Lung (tissue), 12 donors: ENCODE data around the gene GUCY2C. TPM values are rescaled to one million over a fixed set of nuclear protein-coding genes. Genes with fewer than 3 reads are reported as not detected.

Source experiments
- ATAC-seq: fragments of 200-7000 bp; cut with Tn5 transposase; one replicate; pipeline ENCODE4 v1.9.1; 2020; ENCODE audit warnings: moderate number of reproducible peaks; ENCODE audit not compliant: insufficient read depth, low FRiP score
- DNase-seq, 3 donors: peaks; one replicate each; pipeline ENCODE4 v3.0.0-alpha.2; 2013 to 2017
- H3K27ac ChIP-seq, 2 donors: one replicate each; pipeline ENCODE4 v1.5.1; 2013; ENCODE audit warnings: mild to moderate bottlenecking in 2 of 2, moderate library complexity in 2 of 2, control low read depth in 1 of 2, inconsistent platforms in 1 of 2, low read depth in 1 of 2, low read length in 1 of 2
- H3K27me3 ChIP-seq, 3 donors: one replicate each; pipeline ENCODE4 v1.5.1; 2013; ENCODE audit warnings: low read length in 2 of 3; ENCODE audit not compliant: control insufficient read depth in 3 of 3, insufficient read depth in 3 of 3
- H3K36me3 ChIP-seq, 4 donors: one replicate each; pipeline ENCODE4 v1.5.1; 2013; ENCODE audit warnings: low read length in 4 of 4, mild to moderate bottlenecking in 1 of 4, moderate library complexity in 1 of 4; ENCODE audit not compliant: control insufficient read depth in 4 of 4, insufficient read depth in 4 of 4
- H3K4me1 ChIP-seq, 5 donors: one replicate each; pipeline ENCODE4 v1.5.1; 2013; ENCODE audit warnings: low read length in 5 of 5, mild to moderate bottlenecking in 2 of 5, moderate library complexity in 1 of 5; ENCODE audit not compliant: control insufficient read depth in 5 of 5, insufficient read depth in 5 of 5
- H3K4me3 ChIP-seq: one replicate; pipeline ENCODE4 v1.5.1; 2013; ENCODE audit warnings: mild to moderate bottlenecking, control low read depth, moderate library complexity
- H3K9ac ChIP-seq, 2 donors: one replicate each; pipeline ENCODE4 v1.5.1; 2013; ENCODE audit warnings: low read length in 2 of 2, control low read depth in 1 of 2; ENCODE audit not compliant: insufficient read depth in 1 of 2
- H3K9me3 ChIP-seq, 4 donors: one replicate each; pipeline ENCODE4 v1.5.1; 2013; ENCODE audit warnings: low read length in 3 of 4, mild to moderate bottlenecking in 1 of 4, moderate library complexity in 1 of 4; ENCODE audit not compliant: control insufficient read depth in 4 of 4, insufficient read depth in 3 of 4
- CTCF ChIP-seq: IDR thresholded peaks from 2 replicates; pipeline ENCODE4 v1.5.1; 2012; ENCODE audit warnings: mild to moderate bottlenecking; ENCODE audit errors: control extremely low read depth, extremely low read depth
- WGBS, 2 donors: extraction: QIAGEN DNeasy Blood & Tissue Kit; methylation state at CpG; one replicate each; pipeline ENCODE4 v1.1.7; 2013; 5-methylcytosine and 5-hydroxymethylcytosine counted together
- polyA plus RNA-seq, 2 donors: library from polyadenylated mRNA; stranded (reverse); fragments of 200-250 nt; gene quantifications; one replicate each; pipeline ENCODE4 v1.2.1, GENCODE V29; 2013
- total RNA-seq, 2 donors: library from RNA; depleted of rRNA in 1 of 2; stranded (reverse); fragments of >200 nt in 1 of 2; gene quantifications; one replicate each; pipeline ENCODE4 v1.2.1, GENCODE V29; 2014 to 2021
- donor health status: control.
- donor health status: control.
- donor health status: Bipolar disorder and iron deficiency.
- donor health status: healthy.
- donor health status: DM: yes; HTN: yes; CAD: no.

GUCY2C gene
- total and polyA plus RNA-seq, 4 donors = 0.02 TPM; not detected in 3

GRCh38 chr12:14577344-14577743, 119.1 kb downstream of the GUCY2C start:
- no peaks in the 10 kb centered on the region for H3K4me1 ChIP-seq
- H3K27me3 ChIP-seq = no peaks in the 10 kb centered on the region
- ATAC-seq = no peak
- no peak overlapping the region for H3K27ac ChIP-seq
- no peak for DNase-seq
- no peak for TF ChIP-seq CTCF
- H3K9me3 ChIP-seq = no peaks in the 10 kb centered on the region
- H3K36me3 ChIP-seq = no peaks in the 10 kb centered on the region
- H3K4me3 ChIP-seq = no peak overlapping the region
- no peak overlapping the region for H3K9ac ChIP-seq
- WGBS, 2 donors = 23 to 33% methylated on average over 1 of the region's 1 CpG

GRCh38 chr12:14576896-14577295, 119.5 kb downstream of the GUCY2C start:
- no peak for TF ChIP-seq CTCF
- no peaks in the 10 kb centered on the region for H3K4me1 ChIP-seq
- H3K36me3 ChIP-seq = no peaks in the 10 kb centered on the region
- H3K4me3 ChIP-seq = no peak overlapping the region
- H3K27ac ChIP-seq = no peak overlapping the region
- no peaks in the 10 kb centered on the region for H3K27me3 ChIP-seq
- ATAC-seq (no peak), DNase-seq (no peak)
- no peaks in the 10 kb centered on the region for H3K9me3 ChIP-seq
- 66 to 75% methylated on average over 8 of the region's 8 CpGs for WGBS, 2 donors
- H3K9ac ChIP-seq = no peak overlapping the region

- no peak overlapping the region for H3K9ac ChIP-seq
- no peaks in the 10 kb centered on the region for H3K4me1 ChIP-seq
- H3K9me3 ChIP-seq = no peaks in the 10 kb centered on the region
- no peaks in the 10 kb centered on the region for H3K27me3 ChIP-seq
- TF ChIP-seq CTCF = no peak
- ATAC-seq = no peak
- H3K27ac ChIP-seq = no peak overlapping the region
- H3K36me3 ChIP-seq = no peaks in the 10 kb centered on the region
- DNase-seq = no peak
- 100% methylated on average over 1 of the region's 1 CpG for WGBS, 2 donors
- H3K4me3 ChIP-seq = no peak overlapping the region
Observed at GRCh38 chr12:14575585-14575984, 120.8 kb downstream of the GUCY2C start.

- TF ChIP-seq CTCF = no peak
- ATAC-seq = no peak
- H3K4me1 ChIP-seq = peaks cover 0 to under 1% (median 0%) of the 10 kb centered on the region in 5 donors
- H3K9me3 ChIP-seq = no peaks in the 10 kb centered on the region
- DNase-seq = no peak
- 86 to 93% methylated on average over 5 of the region's 5 CpGs for WGBS, 2 donors
- no peak overlapping the region for H3K4me3 ChIP-seq
- no peaks in the 10 kb centered on the region for H3K27me3 ChIP-seq
- no peak overlapping the region for H3K9ac ChIP-seq
- no peaks in the 10 kb centered on the region for H3K36me3 ChIP-seq
- no peak overlapping the region for H3K27ac ChIP-seq
Observed at GRCh38 chr12:14573118-14573517, 123.3 kb downstream of the GUCY2C start.
